ENCODE results near the gene ETV7.

The ETV7 gene

DNA sequence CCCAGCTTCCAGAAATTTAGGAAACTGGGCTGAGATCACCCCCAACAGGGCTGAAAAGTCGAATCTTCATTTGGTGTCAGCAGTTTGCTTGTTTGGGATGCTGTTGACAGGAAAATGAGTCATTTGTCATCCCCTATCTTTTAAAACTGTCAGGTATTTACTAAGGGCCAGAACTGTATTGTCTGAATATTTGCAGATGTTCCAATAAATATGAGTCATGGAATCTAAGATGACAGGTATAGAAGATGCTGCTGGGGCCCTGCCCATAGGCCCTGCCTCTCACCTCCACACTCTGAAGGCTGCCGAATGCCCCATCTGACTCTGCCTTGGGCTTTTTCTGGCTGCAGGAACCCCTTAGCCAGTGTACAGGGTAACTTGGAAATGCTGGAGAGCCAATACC lies 3.9 kb downstream of the ETV7 start:
- DNase-seq (ENCODE audit: low read depth in 2 of 2) = no peak

DNA sequence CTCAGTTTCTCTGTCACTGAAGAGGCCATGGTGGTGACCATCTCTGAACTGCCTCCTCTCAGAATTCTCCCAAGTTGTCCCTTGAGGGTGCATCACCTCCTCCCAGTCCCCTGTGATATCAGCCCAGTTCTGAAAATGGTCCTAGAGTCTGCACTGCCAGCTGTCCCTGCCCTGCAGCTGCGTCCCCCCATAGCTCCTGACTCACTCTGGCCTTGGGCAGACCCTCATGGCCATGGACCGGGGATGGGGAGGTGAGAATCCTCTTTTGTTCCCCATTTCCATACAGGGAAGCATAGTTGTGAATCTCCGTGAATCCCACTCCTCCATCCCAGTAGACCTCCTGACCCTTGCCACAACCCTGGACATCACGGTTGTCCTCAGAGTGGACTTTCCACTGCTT lies 4.5 kb downstream of the ETV7 start:
- no peak for DNase-seq (ENCODE audit: low read depth in 2 of 2)

- no peak for DNase-seq (ENCODE audit: low read depth in 2 of 2)
Measured at GRCh38 chr6:36381502-36382389, 5.7 kb downstream of the ETV7 start.

DNA sequence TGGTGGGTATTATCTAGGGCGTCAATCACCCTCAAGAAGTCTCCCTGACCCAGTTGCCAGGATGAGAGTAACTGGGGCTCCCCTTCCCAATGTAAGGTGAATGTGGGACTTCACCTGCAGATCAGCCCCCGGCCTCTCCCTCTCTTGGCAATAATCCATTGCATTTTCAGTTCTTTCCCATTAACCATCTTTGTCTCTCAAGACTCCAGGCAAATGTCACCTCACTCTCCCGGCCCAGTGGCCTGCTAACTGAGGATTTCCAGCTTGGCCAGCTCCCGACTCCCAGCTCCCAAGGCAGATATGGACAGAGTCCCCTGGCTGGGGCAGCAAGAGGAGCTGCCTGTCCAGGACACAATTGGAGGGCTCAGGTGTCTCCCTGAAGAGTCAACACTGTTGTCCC lies 7.3 kb downstream of the ETV7 start:
- no peak for DNase-seq (ENCODE audit: low read depth in 2 of 2)

- DNase-seq (ENCODE audit: low read depth in 2 of 2) = no peak
Measured at GRCh38 chr6:36378936-36379335, 8.5 kb downstream of the ETV7 start.

DNA sequence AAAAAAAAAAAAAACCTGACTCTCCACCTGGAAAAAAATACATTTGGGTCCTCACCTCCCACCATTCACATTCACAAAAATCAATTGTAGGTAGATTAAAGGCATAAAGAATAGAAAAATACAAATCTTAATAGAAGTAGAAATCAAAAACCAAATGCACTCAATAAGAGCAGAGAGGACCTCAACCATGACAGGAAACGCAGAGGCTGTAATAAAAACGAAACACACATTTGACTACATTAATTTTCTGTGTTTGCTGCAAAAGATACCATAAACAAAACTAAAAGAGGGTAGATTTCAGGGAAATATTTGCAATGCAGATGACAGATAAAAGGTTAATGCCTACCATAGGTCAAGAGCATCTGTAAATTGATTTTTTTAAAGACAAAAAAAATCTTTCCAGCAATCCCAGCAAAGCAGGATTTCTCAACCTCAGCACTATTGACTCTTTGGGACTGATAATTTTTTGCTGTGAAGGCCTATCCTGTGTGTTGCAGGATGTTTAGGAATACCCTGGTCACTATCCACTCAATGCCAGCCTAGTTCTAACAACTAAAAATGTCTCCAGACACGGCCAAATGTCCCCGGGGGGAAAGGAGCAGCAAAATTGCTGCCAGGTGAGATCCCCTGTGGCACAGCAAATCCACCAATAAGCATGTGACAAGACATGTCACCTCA lies 9.1 kb downstream of the ETV7 start:
- no peak for DNase-seq (ENCODE audit: low read depth in 2 of 2)

GRCh38 chr6:36377594-36377993 lies 9.9 kb downstream of the ETV7 start:
- DNase-seq (ENCODE audit: low read depth in 2 of 2) = no peak

DNA sequence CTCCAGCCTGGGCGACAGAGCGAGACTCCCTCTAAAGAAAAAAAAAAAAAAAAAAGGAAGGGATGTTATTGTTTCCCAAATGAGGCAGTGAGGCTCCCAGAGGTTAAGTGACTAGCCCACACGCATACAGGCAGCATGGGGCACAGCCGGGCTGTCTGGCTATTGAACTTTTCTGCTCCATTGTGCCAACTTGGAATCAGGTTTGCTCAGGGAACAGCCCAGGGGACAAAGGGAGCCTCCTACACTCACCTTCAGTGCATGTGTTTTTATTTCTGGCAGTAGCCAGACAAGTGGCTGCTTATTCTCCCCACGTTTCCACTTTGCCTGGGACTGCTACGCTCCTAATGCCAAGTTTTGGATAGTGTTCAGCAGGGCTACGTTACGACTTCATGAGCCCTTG lies 10.7 kb downstream of the ETV7 start:
- no peak for DNase-seq (ENCODE audit: low read depth in 2 of 2)

DNA sequence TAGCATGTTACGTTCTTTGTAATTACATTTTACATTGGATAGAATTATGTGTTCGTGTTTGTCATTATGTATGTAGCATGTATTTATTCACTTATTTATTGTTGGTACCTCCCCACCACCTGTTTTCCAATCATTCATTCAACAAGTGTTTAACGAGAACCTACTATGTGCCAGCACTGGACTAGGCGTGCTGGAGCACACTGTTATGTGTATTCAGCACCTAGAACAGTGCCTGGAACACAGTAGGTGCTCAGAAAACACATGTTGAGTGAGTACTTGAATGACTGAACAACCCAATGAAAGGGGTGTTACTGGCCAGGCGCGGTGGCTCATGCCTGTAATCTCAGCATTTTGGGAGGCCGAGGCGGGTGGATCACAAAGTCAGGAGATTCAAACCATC lies 11.3 kb downstream of the ETV7 start:
- no peak for DNase-seq (ENCODE audit: low read depth in 2 of 2)

DNA sequence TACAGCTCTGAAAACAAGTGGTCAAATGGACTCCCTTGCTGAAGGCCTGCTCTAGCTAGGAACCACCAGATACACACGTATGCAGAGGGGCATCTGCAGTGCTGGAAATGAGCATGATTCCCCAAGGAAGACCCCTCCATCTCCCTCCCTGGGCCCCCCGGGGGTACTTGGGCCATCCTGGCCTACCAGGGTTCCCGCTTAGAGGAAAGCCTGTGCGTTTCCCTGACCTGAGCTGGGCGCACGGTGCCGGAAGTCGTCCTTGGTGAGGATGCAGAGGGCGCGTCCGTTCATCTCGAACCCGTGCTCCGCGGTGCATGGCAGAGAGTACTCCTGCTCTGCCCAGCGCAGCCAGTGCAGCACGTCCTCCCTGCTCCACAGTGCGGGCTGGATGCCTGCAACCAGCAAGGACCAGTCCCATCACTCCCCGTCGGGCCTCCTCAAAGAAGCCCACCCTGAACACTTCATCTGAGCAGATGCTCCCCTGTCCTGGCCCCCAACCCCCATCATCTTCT lies 11.8 kb downstream of the ETV7 start:
- DNase-seq (ENCODE audit: low read depth in 2 of 2) = no peak

- no peak for DNase-seq (ENCODE audit: low read depth in 2 of 2)
Measured at GRCh38 chr6:36374972-36375371, 12.5 kb downstream of the ETV7 start.

GRCh38 chr6:36374194-36374593 lies 13.3 kb downstream of the ETV7 start:
- DNase-seq (ENCODE audit: low read depth in 2 of 2) = no peak

DNA sequence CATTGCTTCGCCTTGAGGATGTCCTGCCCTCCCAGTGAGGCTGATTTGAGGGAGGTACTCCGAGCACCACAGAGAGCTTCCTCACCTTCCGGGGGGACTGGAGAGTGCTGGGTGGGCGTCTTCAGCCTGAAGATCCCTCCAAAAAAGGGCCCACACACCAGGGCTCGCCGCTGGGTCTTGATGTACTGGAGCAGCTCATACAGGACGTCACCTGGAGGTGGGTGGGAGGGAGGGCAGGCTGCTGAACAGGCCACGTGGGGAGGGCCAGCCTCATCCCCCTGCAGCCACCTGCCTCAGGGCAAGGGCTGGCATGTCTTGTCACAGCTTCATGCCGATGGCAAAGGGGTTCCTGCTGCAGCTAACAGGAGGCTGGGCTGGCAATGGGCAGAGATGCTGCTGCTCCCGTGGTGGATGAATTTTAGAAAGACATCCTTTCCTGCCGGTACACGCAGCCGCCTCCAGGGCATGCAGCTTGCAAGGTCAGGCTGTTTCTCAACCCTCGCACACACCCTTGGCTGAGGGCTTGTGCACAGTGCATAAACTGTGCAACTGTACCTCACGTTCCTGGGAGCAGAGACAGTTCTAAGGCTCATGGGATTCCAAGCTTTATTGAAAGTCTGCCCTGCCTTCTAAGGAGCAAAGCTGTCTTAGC lies 14.0 kb downstream of the ETV7 start:
- no peak for DNase-seq (ENCODE audit: low read depth in 2 of 2)

DNA sequence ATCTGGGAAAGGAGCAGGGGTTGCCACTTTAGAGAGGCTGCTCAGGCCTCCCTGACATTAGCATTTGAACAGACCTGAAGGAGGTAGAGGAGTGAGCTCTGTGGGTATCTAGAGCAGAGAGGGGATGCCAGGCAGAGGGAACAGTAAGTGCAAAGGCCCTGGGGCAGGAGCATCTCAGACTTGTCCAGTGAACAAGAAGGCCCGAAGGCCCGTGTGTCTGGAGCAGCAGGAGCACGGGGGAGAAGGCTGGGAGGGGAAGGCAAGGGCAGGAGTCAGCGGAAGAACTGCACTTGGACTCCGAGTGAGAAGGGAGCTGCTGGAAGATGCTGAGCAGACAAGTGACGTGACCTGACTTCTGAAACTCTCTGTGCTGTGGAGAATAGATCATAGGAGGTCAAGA lies 15.4 kb downstream of the ETV7 start:
- DNase-seq (ENCODE audit: low read depth in 2 of 2) = no peak

GRCh38 chr6:36371211-36371610 lies 16.3 kb downstream of the ETV7 start:
- no peak for DNase-seq (ENCODE audit: low read depth in 2 of 2)

- DNase-seq (ENCODE audit: low read depth in 2 of 2) = no peak
Measured at GRCh38 chr6:36370638-36371037, 16.8 kb downstream of the ETV7 start.

- no peak for DNase-seq (ENCODE audit: low read depth in 2 of 2)
Measured at GRCh38 chr6:36368921-36369865, 18.3 kb downstream of the ETV7 start.

GRCh38 chr6:36368421-36368820 lies 19.0 kb downstream of the ETV7 start:
- DNase-seq (ENCODE audit: low read depth in 2 of 2) = no peak

DNA sequence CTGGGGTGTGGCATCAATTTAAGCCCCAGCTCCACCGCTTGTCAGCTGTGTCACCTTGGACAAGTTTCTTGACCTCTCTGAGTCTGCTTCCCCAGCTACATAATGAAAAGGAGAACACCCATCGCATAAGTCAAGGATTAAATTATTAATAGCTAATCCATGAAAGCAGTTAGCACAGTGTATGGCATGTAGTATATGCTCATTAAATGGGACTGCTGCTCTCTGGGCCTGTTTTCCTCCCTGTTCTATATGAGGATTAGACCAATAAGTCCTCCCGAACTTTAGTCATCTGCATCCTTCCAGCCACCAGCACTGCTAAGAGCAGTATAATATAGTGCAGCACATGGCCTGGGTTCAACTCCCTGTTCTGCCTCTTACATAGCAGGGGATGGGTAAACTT lies 19.7 kb downstream of the ETV7 start:
- no peak for DNase-seq (ENCODE audit: low read depth in 2 of 2)

DNA sequence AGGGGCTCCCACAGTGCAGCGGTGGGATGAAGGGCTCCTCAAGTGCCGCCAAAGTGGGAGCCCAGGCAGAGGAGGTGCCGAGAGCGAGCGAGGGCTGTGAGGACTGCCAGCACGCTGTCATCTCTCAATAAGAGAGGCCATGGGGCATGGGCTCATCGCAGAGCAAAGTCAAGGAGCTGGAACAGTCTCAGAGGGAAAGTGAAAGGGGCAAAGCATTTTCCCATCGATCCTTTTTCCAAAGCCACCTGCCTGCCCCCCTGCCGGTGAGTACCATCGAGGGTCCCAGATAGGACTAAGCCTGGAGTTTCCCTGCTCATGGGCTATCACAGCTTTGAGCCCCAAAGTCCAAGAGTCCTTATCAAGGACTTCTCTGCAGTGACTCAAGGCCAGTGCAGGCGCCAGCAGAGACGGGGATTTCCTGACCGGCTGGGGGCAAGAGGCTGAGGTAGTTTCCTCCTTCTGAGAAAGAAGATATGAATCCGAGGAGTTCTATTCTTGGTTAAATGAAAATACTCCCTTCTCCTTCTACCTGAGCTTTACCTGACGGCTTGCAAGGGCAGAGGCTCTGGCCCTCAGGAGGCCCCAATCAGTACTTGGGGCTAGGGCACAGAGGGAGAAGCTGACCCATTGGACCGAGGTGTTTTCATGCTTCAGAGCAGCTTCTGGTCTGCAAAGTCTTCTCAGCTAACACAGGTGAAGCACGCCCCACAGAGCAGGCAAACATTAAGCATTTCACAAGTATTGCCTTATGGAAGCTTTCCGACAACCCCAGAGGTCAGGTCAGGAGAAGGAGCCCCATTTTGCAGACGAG lies 22.6 kb downstream of the ETV7 start:
- DNase-seq (ENCODE audit: low read depth in 2 of 2) = no peak

Data from stimulated activated CD8-positive, alpha-beta memory T cell treated with anti-CD3 and anti-CD28 coated beads, Interleukin-15, amount 100 ng/mL, for 48 hours (primary cell).